NCI-H748 (cell line): ENCODE results near the gene CACNA2D1.
"Not testable (repeated sequence)": the region's sequence is repeated elsewhere in the genome, so short reads cannot be mapped to it uniquely, and the experiment has no call there.

Experiments used
- DNase-seq: peaks from one replicate; lab custom pipeline; 2025; ENCODE audit not compliant: unreplicated experiment; lab: John Stamatoyannopoulos, UW

The CACNA2D1 gene

GRCh38 chr7:82173400-82174021 lies 270.1 kb downstream of the CACNA2D1 start:
- peak; percentile 34 for DNase-seq

- peak; percentile 41 for DNase-seq
These were observed 270.7 kb downstream of the CACNA2D1 start for GRCh38 chr7:82172881-82173280.

- peak; percentile 45 for DNase-seq
These were observed 271.6 kb downstream of the CACNA2D1 start for GRCh38 chr7:82172017-82172416.

GRCh38 chr7:82167558-82168314 lies 275.8 kb downstream of the CACNA2D1 start:
- DNase-seq, result peak; percentile 97

GRCh38 chr7:82166260-82167015 lies 277.1 kb downstream of the CACNA2D1 start:
- peak; percentile 99 for DNase-seq

- DNase-seq, result peak; percentile 80
These were observed 278.8 kb downstream of the CACNA2D1 start for GRCh38 chr7:82164813-82165212.

- DNase-seq, result no peak
These were observed 279.2 kb downstream of the CACNA2D1 start for GRCh38 chr7:82164410-82164809.

- peak; percentile 52 for DNase-seq
These were observed 280.0 kb downstream of the CACNA2D1 start for GRCh38 chr7:82163586-82163985.

GRCh38 chr7:82162289-82162688 lies 281.3 kb downstream of the CACNA2D1 start:
- no peak for DNase-seq

GRCh38 chr7:82158327-82158726 lies 285.2 kb downstream of the CACNA2D1 start:
- peak; percentile 60 for DNase-seq

GRCh38 chr7:82156893-82157292 lies 286.7 kb downstream of the CACNA2D1 start:
- no peak for DNase-seq

- peak; percentile 95 for DNase-seq
These were observed 287.4 kb downstream of the CACNA2D1 start for GRCh38 chr7:82156168-82156567.

GRCh38 chr7:82154728-82155127 lies 288.8 kb downstream of the CACNA2D1 start:
- no peak for DNase-seq

GRCh38 chr7:82153776-82154175 lies 289.8 kb downstream of the CACNA2D1 start:
- DNase-seq, result no peak

- DNase-seq, result no peak
These were observed 290.7 kb downstream of the CACNA2D1 start for GRCh38 chr7:82152858-82153257.

GRCh38 chr7:82146491-82146890 lies 297.1 kb downstream of the CACNA2D1 start:
- DNase-seq, result no peak

- no peak for DNase-seq
These were observed 301.2 kb downstream of the CACNA2D1 start for GRCh38 chr7:82142263-82142864.

- no peak for DNase-seq
These were observed 302.1 kb downstream of the CACNA2D1 start for GRCh38 chr7:82141427-82141826.

GRCh38 chr7:82140608-82141007 lies 303.0 kb downstream of the CACNA2D1 start:
- not testable (repeated sequence) for DNase-seq

GRCh38 chr7:82131215-82131614 lies 312.4 kb downstream of the CACNA2D1 start:
- DNase-seq, result no peak

GRCh38 chr7:82129091-82129490 lies 314.5 kb downstream of the CACNA2D1 start:
- no peak for DNase-seq
